ENCODE data around the gene MARVELD1.

MARVELD1 gene

DNA sequence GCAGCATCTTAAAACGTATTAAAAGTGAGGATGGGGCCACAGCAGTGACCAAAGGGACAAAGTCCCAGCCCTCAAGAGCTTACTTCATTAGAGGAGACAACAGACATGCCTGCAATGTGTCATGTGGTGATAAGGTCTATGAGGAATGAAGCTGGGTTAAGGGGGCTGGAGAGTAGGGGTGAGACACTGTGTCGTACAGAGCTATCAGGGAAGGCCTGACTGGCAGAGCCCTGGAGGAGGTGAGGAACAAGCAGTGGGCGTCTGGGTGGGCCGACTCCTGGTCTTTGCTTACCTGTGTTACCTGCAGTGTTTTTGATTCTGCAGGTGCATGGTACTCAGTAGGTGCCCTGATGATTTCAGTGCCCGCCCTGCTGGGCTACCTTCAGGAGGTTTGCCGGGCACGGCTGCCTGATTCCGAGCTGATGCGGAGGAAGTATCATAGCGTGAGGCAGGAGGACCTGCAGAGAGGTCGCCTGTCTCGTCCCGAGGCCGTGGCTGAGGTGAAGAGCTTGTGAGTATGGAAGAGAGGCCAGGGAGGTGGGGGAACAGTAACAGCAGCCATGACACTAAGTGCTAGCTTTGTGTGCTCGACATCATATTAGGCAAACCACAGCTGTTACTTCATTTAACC is 31.0 kb downstream of the MARVELD1 start:
- TF ChIP-seq, protein P1, sequence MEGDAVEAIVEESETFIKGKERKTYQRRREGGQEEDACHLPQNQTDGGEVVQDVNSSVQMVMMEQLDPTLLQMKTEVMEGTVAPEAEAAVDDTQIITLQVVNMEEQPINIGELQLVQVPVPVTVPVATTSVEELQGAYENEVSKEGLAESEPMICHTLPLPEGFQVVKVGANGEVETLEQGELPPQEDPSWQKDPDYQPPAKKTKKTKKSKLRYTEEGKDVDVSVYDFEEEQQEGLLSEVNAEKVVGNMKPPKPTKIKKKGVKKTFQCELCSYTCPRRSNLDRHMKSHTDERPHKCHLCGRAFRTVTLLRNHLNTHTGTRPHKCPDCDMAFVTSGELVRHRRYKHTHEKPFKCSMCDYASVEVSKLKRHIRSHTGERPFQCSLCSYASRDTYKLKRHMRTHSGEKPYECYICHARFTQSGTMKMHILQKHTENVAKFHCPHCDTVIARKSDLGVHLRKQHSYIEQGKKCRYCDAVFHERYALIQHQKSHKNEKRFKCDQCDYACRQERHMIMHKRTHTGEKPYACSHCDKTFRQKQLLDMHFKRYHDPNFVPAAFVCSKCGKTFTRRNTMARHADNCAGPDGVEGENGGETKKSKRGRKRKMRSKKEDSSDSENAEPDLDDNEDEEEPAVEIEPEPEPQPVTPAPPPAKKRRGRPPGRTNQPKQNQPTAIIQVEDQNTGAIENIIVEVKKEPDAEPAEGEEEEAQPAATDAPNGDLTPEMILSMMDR (IDR thresholded peaks at IDR 0.05; ENCODE audit: insufficient read depth, low read length, poor library complexity, severe bottlenecking): no peak
- H3K36me3 ChIP-seq (ENCODE audit: control insufficient read depth, insufficient read depth, low read length): peaks cover 32% of the 10 kb centered on the region

DNA sequence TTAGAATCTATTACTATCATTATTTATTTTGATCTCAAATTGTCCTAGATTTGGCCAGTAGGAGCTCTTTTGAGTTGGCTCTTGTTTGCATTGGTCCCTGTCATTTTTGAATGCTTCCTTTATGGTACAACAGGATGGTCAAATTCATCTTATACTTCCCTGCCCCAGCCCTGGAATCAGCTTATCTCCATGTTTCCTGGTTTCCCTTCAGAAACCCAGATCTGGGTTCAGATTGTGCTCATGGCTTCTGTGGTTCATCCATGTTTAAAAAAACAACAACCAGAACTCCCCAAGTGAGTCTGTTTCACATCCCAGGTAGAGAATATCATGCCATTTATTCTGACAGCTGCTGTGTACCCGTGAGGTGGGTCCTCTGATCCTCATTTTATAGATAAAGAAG is 34.0 kb downstream of the MARVELD1 start:
- peaks cover 40% of the 10 kb centered on the region for H3K36me3 ChIP-seq (ENCODE audit: control insufficient read depth, insufficient read depth, low read length)
- no peak overlapping the region for H3K4me3 ChIP-seq (replicated peaks; ENCODE audit: low read depth, low read length)
- DNase-seq (ENCODE audit: extremely low read depth, insufficient read length): no peak
- no peaks in the 10 kb centered on the region for H3K27me3 ChIP-seq (replicated peaks; ENCODE audit: control insufficient read depth, insufficient read depth, low read length)
- TF ChIP-seq, protein P1 (IDR thresholded peaks at IDR 0.05; ENCODE audit: insufficient read depth, low read length, poor library complexity, severe bottlenecking): no peak

More for the DNA sequence above, 31.0 kb downstream of the MARVELD1 start:
- DNase-seq (ENCODE audit: extremely low read depth, insufficient read length): no peak
- H3K4me3 ChIP-seq (replicated peaks; ENCODE audit: low read depth, low read length): no peak overlapping the region
- no peaks in the 10 kb centered on the region for H3K27me3 ChIP-seq (replicated peaks; ENCODE audit: control insufficient read depth, insufficient read depth, low read length)

DNA sequence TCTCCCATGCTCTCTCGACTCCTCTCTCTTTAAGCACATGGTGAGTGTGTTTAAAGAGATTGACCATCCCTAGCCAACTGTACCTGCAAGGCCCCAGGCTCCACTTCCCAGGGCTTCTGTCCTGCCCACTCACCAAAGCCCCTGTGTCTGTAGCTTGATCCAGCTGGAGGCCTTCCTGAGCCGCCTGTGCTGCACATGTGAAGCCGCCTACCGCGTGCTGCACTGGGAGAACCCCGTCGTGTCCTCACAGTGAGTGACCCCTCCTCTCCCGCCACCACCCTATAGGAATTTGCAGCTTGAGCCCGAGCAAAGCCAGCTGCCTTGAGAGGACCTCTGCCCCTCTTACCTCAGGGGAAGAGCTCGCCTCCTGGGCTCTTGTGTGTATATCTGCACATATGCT is 34.6 kb downstream of the MARVELD1 start:
- H3K36me3 ChIP-seq (ENCODE audit: control insufficient read depth, insufficient read depth, low read length): peaks cover 38% of the 10 kb centered on the region
- TF ChIP-seq, protein P1 (IDR thresholded peaks at IDR 0.05; ENCODE audit: insufficient read depth, low read length, poor library complexity, severe bottlenecking): no peak

DNA sequence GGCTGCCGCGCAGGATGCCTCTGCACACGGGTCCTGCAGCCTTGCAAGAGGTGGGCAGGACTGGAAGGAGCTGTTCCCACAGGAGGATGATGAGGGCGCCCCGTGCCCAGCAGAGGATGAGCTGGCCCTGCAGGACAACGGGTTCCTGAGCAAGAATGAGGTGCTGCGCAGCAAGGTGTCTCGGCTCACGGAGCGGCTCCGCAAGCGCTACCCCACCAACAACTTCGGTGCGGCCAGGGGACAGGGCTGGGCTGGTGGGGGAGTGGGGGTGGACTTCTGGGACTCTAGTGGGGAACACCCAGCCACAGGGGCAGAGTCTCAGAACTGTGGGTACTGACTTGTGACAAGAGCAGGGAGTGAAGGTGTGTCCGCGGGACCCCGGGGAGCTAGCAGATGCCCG is 39.4 kb downstream of the MARVELD1 start:
- H3K4me3 ChIP-seq (replicated peaks; ENCODE audit: low read depth, low read length): no peak overlapping the region
- DNase-seq (ENCODE audit: extremely low read depth, insufficient read length): no peak
- TF ChIP-seq, protein P1 (IDR thresholded peaks at IDR 0.05; ENCODE audit: insufficient read depth, low read length, poor library complexity, severe bottlenecking): no peak
- no peaks in the 10 kb centered on the region for H3K27me3 ChIP-seq (replicated peaks; ENCODE audit: control insufficient read depth, insufficient read depth, low read length)
- peaks cover 47% of the 10 kb centered on the region for H3K36me3 ChIP-seq (ENCODE audit: control insufficient read depth, insufficient read depth, low read length)

More for the DNA sequence above, 34.6 kb downstream of the MARVELD1 start:
- H3K27me3 ChIP-seq (replicated peaks; ENCODE audit: control insufficient read depth, insufficient read depth, low read length): no peaks in the 10 kb centered on the region
- DNase-seq (ENCODE audit: extremely low read depth, insufficient read length): no peak
- H3K4me3 ChIP-seq (replicated peaks; ENCODE audit: low read depth, low read length): no peak overlapping the region

DNA sequence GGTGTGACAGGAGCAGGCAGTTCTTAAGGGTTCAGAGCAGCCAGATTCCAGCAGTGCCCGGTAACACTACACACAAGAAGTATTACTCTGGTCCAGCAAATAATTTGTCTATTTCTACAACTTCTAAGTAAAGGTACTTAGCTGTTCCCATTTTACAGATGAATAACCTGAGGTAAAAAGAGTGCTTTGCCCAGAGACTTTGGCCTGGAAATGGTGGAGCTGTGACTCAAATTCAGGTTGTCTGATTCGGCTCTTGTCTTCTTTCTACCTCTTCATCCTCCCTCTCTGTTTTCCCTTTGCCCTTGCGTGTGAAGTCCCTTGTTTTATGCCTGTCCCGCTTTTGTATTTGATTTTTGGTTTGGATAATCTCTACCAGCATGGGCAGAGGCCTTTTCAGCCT is 41.2 kb downstream of the MARVELD1 start:
- H3K36me3 ChIP-seq (ENCODE audit: control insufficient read depth, insufficient read depth, low read length): peaks cover 46% of the 10 kb centered on the region
- TF ChIP-seq, protein P1 (IDR thresholded peaks at IDR 0.05; ENCODE audit: insufficient read depth, low read length, poor library complexity, severe bottlenecking): no peak
- DNase-seq (ENCODE audit: extremely low read depth, insufficient read length): no peak
- H3K27me3 ChIP-seq (replicated peaks; ENCODE audit: control insufficient read depth, insufficient read depth, low read length): no peaks in the 10 kb centered on the region
- no peak overlapping the region for H3K4me3 ChIP-seq (replicated peaks; ENCODE audit: low read depth, low read length)

DNA sequence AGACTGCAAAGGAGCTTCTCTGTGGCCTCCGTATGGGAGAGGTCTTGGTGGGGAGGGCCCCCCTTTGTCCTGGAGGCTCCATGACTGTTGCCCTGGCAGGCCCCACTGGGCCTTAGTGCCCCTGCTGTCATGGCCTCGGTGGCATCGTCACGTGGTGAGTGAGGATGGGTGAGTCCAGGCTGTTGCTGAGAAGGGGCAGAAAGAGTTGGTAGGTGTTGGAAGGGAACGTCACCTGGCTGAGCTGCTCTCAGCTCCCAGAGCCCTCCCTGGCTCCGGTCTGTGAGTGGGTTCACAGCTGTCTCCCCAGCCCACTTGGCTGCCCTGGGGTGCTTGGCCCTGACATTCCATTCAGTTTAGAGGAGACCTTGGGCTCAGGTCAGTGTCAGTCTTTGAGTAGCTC is 42.2 kb downstream of the MARVELD1 start:
- Histone ChIP-seq H3K27me3 (replicated peaks; ENCODE audit: control insufficient read depth, insufficient read depth, low read length) (no peaks in the 10 kb centered on the region), H3K4me3 (replicated peaks; ENCODE audit: low read depth, low read length) (no peak overlapping the region), H3K36me3 (ENCODE audit: control insufficient read depth, insufficient read depth, low read length) (peaks cover 53% of the 10 kb centered on the region)
- no peak for DNase-seq (ENCODE audit: extremely low read depth, insufficient read length)
- TF ChIP-seq, protein P1 (IDR thresholded peaks at IDR 0.05; ENCODE audit: insufficient read depth, low read length, poor library complexity, severe bottlenecking): no peak
